Measurements from ENCODE around the gene IRX2.

Gene IRX2

DNA sequence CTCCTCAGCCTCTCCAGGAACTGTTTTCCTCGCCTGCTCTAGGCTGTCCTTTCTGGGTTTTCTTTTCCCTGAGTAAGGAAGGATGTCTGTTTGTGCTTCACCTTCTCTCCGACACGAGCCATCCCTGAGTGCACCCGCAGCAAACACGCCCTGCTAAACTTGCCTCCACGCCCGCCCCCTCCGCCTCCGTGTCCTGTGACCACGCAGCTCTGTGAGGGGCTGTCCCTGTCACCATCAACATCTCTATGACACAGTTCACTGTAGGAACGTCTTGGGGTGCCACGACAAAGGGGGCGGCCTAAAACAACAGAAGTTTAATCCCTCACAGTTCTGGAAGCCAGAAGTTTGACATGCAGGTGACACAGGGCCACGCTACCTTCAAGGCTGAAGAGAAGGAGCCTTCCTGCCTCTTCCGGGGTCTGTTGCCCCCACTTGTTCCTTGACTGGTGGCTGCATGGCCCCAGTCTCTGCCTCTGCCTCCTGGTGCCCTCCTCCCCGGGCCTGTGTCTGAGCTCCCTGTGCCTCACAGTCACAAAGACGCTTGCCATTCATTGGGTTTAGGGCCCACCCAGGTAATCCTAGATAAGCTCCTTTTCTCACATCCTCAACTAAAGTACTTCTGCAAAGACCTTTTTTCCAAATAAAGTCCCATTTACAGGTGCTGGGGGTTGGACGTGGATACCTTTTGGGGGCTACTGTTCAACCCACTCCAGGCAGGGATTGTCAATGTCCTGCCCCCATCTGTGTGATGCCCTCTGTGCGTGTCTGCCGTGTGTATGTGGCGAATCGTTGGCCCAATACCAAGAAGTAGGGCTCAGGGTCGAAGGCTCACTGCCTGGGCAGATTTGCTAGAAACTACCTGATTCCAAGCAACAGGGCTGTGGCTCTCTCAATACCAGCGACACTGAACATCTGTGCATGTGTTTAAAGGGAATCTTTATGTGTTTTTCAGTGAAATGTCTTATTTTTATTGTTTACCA, 39.7 kb downstream of the IRX2 start:
- DNase-seq: no peak

DNA sequence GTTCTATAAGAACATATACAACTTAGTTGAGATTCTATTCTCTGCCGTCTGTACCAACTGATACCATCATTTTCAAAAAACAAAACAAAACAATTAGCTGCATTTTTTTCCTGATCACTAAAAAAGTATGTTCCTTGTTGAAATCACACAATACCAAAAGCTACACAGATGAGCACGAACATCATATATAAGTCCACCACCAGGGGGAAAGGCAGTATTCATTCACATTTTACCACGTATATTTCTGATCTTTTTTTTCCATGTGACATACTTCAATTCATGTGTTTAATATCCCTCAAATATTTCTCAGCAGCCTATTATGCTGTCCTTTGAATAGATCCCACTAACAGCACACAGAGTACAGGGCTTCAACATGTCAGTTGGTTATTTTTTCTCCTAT, 40.6 kb downstream of the IRX2 start:
- no peak for DNase-seq

DNA sequence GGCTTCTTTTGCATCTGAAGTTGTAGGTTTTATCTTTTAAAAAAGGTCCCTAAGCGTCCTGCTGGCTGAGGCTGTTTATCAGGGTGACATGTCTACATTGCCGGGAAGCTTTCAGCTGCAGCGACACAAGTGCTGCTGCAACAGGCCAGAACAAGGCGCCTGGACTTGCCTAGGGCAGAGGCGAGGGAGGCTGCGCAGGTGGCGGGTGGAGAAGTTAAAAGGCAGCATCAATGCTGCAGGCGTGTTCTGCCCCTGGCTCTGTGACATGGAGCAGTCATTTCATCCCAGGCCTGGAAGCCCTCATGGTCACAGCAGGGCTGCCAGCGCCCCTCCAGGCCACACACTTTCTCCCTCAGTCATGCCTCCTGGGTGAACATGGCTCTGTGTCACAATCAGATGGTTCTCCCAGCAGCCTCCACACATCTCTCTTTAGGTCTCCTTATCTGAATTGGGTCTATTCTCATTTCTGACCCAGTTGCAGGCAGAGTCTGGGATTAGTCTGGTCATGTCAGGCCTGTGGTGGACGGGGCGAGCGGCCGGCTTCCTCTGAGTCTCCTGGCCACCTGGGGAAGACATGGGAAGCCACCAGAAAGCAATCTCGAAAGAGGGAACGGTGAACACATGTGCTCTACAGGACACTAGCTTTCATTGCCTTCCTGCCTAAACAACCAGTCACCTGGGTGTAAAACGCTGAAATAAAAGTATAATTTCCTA, 41.3 kb downstream of the IRX2 start:
- DNase-seq: no peak

DNA sequence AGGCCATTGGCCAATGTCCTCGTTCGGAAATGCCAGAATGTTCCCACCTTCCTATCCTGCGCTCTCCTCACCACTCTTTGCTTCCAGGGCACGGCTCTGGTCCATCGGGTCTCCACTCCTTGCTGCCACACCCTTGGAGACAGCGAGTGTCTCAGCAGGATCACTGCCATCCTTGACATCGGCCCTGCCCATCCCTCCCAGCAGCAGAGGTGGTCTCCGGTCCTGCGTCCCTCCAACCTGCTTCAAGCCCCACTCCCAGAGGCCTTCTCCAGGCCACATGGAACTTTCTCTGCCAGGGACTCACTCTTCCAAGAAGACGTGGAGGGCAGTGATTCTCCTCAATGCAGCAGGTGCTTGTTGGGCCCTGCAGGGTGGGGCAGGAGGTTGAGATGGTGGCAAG, 42.7 kb downstream of the IRX2 start:
- no peak for DNase-seq

DNA sequence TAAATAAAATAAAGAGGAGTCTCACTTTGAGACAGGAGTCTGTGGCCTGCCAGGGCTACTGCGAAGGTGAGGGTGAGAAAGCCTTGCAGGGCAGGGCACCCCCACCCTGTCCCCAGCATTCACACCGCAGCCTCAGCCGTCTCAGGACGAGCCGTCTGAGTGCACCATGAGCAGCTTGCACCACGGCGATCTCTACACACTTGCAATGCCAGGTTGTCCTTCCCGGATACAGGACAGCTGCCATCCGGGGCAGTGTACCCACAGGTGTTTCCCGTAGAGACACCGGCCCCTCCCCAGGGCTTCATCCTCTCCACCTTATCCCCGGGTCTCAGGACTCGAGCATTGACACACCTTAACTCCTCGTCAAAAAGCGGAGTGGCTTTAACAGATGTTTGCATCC, 43.3 kb downstream of the IRX2 start:
- DNase-seq: no peak

DNA sequence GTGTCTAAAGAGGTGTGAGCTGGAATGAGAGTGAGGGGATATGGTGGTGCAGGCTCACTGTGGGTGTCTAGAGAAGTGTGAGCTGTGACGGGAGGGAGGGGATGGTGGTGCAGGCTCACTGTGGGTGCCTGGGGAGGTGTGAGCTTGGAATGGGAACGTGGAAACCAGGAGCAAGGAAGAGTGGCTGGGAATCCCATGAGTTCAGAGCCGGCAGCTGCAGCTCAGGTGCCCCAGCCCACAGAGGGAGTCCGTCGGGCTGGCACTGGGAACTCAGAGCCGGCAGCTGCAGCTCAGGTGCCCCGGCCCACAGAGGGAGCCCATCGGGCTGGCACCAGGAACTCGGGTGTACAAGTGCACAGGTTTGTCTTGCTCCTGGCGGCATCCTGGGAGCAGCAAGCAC, 45.6 kb downstream of the IRX2 start:
- no peak for DNase-seq

DNA sequence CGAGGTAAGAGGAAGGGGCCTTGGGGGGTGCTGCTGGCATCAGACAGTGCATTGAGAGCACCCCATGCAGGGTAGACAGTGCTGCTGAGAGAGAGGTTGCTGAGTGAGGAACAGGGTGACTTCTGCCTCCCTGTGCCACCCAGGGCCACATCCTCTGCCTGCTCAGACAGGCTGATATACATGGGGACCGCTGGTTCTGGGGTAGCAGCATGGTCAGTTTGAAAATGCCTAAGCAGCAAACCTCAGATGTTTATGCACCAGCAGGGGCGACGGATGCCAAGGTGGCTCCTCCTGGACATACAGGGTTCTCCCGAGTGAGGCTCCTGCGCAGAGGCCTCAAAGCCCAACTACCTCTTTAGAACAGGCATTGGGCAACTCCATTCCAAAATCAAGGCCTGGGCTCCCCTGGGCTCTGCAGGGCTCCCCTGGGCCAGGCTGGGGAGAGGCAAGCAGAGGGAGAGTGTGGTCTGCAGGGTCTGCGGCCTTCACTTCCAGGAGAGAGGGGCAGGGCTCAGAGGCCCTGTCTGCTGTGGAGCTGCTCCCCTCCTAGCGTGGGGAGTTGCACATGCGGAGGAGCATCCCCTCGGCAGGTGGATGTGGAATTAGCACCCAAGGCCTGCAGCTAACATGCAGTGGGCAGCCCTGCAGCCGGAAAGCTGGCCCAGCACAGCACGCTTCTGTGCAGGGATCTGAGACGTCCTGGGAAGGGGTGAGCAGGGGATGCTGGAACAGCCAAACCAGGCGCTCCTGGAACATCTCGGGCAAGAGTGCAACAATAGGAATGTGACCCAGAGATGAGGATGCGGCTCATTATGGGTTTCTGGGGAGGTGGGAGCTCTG, 46.5 kb downstream of the IRX2 start:
- DNase-seq: no peak

DNA sequence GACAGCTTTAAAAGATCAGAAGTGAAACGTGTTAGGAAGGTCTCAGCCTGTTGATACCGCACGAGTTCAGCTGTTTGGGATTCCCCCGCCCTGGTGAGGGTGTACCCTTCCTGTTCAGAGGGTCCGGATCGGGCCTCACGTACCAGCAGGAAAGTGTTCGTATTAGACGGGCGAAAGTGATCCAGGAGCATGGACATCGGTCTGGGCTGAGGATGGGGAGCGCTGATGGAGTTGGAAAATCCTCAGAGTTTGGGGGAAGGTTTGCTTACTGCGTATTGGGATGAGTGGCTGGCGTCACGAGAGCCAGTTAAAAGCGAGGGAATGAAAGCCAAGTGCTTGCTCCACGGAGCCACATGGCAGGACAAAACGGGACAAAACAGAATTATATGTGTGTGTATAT, 47.4 kb downstream of the IRX2 start:
- DNase-seq: no peak

DNA sequence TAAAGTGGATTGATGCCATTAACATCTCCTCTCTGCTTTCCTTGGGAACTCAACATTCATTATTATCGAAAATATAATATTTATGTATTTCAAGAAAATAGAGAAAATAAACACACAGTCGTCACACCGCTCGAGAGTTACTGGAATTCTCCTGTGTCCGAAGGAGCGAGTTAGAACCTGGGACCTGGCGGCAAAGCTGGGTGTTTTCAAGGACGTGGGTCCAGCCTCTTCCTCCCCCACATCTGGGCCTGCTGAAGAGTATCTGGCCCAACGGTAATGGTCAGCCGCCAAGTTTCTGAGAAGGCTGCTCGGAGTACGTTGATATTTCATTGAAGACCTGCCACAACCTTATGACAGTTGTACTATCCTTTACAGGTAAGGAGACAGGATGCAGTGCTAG, 47.9 kb downstream of the IRX2 start:
- DNase-seq: no peak

DNA sequence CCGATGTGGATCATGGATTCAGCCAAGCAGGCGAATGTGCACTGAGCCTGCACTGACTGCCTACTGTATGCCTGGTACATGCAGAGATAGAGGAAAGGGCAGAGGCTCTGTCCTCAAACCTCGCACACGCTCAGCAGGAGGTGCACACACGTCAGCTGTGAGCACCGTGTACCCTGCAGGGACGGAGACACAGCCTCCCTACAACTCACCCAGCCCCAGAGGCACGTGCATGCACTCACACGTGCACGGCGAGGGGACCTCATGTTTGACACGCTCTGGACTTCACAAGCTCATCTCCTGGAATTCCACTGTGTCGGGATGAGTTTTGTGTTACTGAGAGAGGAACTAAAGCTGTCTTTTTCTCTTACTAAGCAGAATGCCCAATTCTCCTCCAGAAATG, 48.4 kb downstream of the IRX2 start:
- DNase-seq: no peak

DNA sequence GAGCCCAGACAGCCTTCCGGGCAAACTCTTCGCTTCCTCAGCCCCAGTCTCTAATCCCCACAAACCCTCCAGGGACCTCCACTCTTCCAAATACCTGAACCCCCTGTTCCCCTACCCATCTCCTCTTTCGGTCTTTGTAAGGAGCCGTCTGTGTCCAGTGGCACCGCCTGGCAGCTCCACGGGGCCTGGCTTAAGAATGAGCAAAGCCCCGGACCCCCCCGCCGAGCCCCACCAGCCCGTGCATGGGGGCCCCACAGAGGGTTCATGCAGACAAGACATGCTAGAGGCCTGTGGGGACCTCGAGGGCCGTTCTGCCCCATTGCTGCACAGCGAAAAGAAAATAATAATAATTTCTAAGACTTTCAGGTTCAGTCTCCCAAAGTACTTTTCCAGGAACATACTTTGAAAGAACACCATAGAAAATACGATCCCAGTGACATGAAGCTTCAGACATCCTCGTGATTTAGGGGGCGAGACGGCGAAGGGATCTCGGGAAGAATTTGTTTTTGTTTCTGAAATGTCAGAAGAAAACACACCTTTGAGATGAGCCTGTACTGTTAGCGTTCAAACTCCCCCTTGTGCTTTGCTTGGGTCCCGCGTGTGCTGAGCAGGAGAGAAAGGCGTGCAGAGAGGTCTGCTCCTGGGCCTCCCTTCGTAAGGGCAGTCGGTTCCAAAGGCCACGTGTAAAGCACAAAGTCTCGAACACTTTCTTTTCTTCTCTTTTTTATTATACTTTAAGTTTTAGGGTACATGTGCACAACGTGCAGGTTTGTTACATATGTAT, 49.2 kb downstream of the IRX2 start:
- no peak for DNase-seq

DNA sequence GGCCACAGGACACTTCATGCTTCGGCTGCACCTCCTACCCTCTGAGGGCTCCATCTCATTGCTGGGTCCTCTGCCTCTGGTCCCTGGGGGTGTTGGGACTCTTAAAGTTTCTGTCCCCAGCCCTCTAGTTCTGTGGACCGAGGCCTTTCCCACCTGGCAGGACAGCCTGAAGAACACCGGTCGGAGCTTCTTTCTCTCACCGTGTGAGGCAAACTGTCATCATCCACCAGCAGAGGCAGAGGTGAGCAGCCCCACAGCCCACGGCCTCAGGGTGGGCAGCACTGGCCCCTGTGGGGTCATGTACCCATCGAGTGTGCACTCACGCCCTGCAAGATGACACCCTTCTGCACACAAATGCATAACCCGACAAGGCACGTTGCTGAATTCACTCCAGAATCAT, 49.9 kb downstream of the IRX2 start:
- DNase-seq: no peak

DNA sequence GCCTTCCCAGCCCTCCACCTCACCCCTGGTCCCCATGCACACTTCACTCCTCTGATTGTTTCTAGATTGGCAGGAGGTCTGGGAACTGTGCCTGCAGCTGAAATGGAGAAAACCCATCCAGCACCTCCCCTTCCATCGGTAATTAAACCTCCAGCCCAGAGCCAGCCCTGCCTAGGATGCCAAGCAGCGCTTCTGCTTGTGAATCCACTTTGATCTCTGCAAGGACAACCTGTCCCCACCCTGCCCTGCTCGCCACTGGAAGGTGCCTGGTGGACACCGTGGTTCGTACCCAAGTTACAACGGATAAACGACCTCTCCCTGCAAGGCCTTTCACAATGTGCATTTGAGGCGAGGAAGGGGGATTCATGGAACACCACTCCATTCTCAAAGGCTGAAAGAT, 50.6 kb downstream of the IRX2 start:
- no peak for DNase-seq

DNA sequence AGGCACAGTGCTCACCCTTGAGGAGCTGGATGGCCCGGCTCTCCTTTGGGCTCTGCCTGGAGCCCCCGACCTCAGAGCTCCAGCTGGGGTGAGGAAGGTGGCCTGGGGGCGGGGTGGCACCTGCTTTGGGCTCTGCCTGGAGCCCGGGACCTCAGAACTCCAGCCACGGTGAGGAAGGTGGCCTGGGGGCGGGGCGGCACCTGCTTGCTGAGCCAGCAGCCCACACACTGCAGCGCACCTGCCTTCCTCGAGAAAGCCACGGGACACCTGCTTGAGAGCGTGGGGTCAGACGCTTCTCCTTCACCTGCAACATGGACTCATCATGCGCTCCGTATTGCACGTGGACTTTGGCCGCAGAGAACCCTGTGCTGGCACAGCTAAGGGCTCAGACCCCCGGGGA, 51.8 kb downstream of the IRX2 start:
- no peak for DNase-seq

DNA sequence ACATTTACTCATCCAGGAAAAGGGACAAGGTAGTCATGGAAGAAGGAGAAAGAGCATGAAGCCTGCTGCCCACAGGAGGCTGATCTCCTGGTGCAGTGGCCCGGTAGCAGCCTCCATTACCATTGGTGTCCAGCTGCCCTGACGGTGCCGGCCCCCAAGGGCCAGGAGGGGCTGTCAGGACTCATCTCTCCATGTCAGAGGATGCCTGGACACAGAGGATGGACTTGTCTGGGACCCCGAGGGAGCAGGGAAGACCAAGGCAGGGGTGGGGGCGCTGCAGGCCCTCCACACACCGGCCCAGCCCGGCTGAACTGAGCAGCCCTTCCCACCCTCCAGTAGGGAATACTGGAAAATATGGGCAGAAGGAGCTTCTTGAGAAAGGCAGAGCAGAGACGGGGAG, 52.2 kb downstream of the IRX2 start:
- DNase-seq: no peak

DNA sequence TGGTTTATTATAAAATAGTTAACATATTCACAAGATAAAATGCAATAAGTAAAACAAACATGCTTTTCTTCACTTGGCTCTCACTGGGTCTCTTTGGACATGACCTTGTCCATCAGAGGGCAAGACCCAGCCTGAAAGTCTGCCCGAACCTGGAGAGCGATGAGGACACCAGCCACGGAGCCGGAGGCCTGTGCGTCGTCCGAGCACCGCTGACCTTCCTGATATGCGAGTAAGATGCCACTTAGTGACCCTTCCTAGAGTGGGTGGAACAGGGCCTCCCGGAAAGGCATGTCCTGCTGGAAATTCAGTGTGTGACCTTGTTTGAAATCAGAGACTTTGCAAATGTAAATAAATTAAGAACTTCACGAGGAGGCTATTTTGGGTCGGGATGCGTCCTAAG, 52.9 kb downstream of the IRX2 start:
- no peak for DNase-seq

DNA sequence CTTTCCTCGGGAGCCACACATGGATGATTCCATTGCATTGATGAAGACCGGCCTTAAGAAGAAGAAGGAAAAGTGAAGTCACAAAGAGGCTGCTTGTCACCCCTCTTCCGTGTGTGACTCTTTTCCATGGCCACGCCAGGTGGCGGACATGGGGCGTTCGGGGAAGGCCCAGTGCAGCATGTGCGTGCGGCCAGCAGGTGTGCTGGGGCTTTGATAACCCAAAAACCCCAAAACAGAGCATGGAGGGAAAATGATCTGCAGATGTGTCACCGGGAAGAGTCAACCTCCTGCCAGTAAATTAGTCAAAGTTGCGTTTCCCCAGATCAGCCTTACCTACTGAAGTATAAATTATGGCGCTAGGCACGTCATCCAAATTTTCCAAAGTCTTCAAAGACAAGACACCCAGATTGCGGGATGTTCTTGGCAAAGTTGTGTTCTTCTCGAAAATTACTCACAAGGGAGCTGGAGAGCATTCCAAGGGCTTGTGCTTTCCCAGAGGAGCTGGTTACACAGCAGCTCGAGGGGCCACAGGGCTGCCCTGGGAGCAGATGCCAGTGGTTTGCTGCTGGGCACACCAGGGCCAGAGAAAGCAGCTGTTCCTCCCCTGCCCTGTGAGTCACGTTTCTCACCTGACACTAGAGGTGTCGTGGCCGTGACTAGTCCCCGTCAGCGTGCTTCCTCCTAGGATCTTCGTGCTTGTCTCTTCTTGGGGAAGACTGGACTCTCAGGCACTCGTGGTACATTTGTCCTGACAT, 53.9 kb downstream of the IRX2 start:
- no peak for DNase-seq

DNA sequence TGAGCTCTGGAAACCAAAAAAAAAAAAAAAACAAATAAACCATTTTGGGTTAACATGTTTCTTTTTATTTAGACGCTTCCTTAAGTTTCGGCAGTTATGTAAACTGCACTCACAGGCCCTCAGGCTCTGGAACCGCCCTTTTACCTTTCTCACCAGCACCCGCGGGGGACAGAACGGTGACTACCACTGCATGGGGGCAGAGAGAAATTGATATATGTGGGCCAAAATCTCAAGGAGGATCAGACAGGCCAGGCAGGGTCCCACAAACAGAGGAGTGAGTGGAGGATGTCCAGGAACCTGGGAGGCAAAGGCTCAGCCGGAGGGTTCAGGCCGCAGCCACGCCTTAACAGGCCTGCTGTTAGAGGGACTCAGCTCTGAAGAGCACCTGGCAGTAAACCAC, 54.4 kb downstream of the IRX2 start:
- DNase-seq: no peak

Data from activated CD4-positive, alpha-beta T cell treated with anti-CD3 and anti-CD28 coated beads for 4 hours (primary cell).